GM20000 (cell line): ENCODE results near the gene IFIT1B.
"Not testable (repeated sequence)": the region's sequence is repeated elsewhere in the genome, so short reads cannot be mapped to it uniquely, and the experiment has no call there.

Source experiments
- DNase-seq: peaks from one replicate; pipeline ENCODE4 v3.0.0; 2012; ENCODE audit warnings: low spot score
- CTCF ChIP-seq: IDR thresholded peaks from 2 replicates; pipeline ENCODE4 v1.5.1; 2012; ENCODE audit warnings: mild to moderate bottlenecking, control low read depth; ENCODE audit errors: extremely low read depth, missing control alignments

Gene IFIT1B

GRCh38 chr10:89345367-89346000 lies 32.4 kb upstream of the IFIT1B start:
- TF ChIP-seq CTCF = no peak
- DNase-seq = no peak

GRCh38 chr10:89346405-89347254 lies 31.2 kb upstream of the IFIT1B start:
- TF ChIP-seq CTCF = no peak
- no peak for DNase-seq

GRCh38 chr10:89347701-89348457 lies 30.0 kb upstream of the IFIT1B start:
- no peak for TF ChIP-seq CTCF
- no peak for DNase-seq

GRCh38 chr10:89348481-89348880 lies 29.4 kb upstream of the IFIT1B start:
- no peak for TF ChIP-seq CTCF
- DNase-seq = no peak

- DNase-seq = no peak
- no peak for TF ChIP-seq CTCF
Observed at GRCh38 chr10:89348975-89349374, 28.9 kb upstream of the IFIT1B start.

- DNase-seq = not testable (repeated sequence)
Observed at GRCh38 chr10:89350631-89351315, 27.1 kb upstream of the IFIT1B start.

GRCh38 chr10:89351412-89351779 lies 26.5 kb upstream of the IFIT1B start:
- peak; percentile 58 for DNase-seq

More at GRCh38 chr10:89351412-89351779, 26.5 kb upstream of the IFIT1B start:
- no peak for TF ChIP-seq CTCF
